GM21515 (cell line): ENCODE data around the gene WDR33.
"Not testable (repeated sequence)": the region's sequence is repeated elsewhere in the genome, so short reads cannot be mapped to it uniquely, and the experiment has no call there.

Experiments used
- ATAC-seq: cut with Tn5 transposase; IDR thresholded peaks from one replicate; pipeline ENCODE4 v1.9.1; 2021; ENCODE audit not compliant: unreplicated experiment

WDR33 gene

GRCh38 chr2:127810619-127811396, at the start of gene WDR33:
Gene WDR33 (minus strand): TSS chr2:127811171. CDS start chr2:127770981, 40,190 bp downstream.
- peak; percentile 96 for ATAC-seq

DNA sequence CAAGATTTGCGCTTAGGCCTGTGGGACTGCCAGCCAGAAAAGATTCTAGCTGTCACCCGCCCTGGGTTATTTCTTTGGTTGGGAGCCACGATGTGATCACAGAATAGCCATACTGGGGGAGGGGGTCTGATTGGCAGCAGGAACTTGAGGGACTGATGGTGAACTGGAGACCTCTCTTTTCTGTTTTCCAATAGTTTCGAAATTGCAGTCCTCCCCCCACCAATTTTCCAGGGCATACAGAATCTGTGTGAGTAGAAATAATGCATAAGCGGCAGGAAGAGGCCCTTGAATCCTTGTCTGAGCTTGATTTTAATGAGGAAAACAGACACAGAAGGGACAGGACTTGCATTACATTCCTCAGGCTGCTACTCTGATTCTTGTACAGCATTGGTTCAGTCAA, 49.2 kb upstream of the WDR33 start:
- ATAC-seq, result no peak

DNA sequence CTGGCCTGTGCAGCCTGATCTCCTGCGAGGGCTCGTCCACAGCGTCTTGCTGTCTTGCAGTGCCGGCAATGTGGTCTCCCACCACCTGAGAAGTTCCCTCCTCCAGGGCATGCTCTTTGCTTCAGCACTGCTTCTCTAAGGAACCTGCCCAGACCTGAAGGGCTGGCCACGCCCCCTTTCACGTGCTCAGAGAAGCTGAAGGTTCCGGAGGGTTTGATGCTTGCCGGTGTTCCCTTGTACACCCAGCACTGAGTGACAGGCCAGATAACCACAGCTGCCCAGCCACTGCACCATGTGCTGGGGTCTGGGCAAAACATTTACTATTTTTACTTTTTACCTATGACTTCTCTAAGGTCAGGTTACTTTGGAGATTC, 48.7 kb upstream of the WDR33 start:
- ATAC-seq, result no peak

DNA sequence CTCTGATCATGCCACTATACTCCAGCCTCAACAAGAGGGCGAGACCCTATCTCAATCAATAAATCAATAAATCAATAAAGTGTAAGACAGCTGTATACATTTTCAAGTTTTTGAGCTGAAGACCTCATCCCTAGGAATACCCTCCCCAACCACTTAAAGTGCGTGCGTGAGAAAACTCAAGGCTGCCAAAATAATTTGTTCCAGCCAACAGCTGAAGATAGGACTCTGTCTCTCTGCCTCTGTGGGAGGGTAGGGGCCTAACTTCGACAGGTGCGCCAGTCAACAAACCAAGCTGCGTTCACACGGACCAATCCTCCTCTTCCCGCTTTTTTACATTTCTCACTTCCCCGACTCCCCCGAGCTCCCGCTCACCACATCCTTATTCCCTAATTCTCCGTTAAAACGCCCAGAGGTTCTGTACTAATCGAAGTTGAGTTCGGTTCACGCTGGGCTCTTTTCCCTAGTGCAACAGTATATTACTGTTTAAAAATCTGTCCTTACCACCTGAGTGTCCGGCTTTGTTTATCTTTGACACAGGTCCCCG, 46.4 kb upstream of the WDR33 start:
- no peak for ATAC-seq

DNA sequence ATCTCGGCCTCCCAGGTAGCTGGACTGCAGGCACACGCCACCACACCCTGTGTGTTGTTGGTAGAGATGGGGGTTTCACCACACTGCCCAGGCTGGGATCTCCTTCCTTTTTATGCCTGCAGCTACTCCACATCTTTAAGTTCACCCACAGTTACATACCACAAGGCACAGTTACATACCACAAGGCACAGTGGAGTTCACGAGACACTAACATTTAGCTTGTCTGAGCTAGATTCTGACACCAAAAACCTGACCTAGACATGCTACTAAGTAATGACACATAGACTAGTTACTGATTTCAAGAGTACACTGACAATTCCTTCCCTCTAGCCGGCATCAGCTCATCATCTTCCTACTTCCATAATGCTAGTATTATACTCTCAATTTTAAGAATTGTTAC, 42.7 kb upstream of the WDR33 start:
- ATAC-seq, result no peak

DNA sequence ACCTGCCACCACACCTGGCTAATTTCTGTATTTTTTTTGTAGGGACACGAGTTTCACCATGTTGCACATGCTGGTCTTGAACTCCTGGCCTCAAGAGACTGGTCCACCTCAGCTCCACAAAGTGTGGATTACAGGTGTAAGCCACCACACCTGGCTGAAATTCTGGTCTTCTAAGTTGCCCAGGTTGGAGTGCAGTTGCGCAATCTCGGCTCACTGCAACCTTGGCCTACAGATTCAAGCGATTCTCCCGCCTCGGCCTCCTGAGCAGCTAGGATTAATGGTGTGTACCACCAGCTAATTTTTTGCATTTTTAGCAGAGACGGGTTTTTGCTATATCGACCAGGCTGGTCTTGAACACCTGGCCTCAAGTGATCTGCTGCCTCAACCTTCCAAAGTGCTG, 41.4 kb upstream of the WDR33 start:
- no peak for ATAC-seq

DNA sequence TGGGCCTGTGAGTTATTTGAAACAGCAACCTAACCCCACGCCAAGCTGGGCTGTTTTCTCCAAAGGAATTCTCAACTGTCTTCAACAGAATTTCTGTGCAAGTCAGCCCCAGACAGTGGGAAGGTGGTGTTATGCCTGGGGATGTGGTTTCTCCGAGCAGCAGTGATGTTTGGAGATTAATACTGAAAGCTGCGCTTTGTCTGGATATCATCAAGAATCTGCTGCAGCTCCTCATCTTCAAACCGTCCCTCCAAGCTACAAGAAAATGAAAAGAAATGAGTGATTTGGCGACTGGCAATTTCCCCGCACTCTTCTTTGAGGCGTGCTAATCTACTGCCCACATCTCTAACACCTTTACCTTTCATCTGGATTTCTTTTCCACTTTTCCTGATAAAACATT, 37.0 kb upstream of the WDR33 start:
- ATAC-seq, result no peak

DNA sequence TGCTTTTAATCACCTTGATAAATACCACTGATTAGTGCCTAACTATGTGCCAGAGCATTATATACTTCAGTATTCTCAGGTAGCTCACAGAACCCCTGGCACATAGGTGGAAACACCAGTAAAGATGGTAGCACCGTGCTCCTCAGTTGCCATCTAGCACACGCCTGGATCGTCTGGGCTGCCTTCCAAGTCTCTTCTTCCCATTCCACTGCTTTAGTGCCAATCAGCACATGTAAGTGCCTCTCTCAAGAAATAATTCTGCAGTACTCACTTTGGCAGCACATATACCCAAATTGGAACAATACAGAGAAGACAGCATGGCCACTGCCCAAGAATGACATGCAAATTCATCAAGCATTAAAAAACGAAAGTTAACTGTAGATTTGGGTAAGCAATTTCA, 34.0 kb upstream of the WDR33 start:
- no peak for ATAC-seq

- ATAC-seq, result no peak
These were observed 32.7 kb upstream of the WDR33 start for GRCh38 chr2:127843677-127844076.

- no peak for ATAC-seq
These were observed 30.7 kb upstream of the WDR33 start for GRCh38 chr2:127841466-127842178.

DNA sequence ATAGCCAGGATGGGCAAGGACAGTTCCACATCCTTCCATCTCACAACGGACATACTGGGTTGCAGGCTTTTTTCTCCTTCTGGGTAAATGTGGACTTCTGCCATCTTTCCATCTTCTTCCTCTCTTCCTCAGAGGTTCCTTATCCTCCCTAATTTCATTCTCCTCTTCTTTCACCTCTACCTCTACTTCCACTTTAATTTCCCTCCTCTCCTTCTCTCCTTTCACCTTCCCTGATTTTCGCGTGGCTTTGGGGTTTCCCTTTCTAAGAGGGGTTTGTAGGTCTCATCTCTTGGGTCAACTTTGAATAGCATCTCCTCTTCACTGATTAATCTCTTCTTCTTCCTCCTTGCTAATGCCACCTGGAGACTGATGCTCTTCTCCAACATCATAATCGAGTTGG, 29.9 kb upstream of the WDR33 start:
- no peak for ATAC-seq

DNA sequence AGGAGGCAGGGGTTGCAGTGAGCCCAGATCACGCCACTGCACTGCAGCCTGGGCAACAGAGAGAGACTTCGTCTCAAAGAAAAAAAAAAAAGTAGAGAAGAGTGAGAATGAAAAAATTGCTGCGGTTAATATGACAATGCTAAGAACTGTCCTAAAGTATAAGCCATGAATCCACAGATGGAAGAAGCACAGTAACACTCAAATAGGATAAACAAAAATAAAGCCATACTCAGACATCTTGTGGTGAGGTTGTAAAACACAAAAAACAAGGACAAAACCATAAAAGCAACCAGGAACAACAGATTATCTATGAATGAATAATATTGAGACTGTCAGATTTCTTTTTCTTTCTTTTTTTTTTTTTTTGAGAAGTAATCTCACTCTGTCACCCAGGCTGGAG, 24.0 kb upstream of the WDR33 start:
- ATAC-seq, result no peak

DNA sequence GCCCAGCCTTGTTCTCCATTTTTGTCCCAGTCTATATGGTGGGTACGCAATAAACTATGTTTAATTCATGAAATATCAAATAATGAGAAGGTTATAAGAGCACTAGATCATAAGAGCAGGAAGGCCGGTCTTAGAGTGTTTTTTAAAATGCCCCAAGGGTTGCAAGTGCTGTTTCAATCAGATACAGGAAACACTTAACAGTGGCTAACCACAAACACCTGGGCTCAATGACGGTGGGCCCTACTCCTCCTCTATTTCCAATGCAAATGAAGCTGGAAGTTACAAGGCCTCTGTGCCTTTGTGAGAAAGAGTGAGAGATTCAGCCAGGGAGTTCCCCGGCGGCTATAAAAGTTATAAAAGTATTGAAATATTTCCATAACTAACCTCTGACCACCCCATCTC, 18.9 kb upstream of the WDR33 start:
- peak; percentile 98 for ATAC-seq

GRCh38 chr2:127826708-127827107, 15.7 kb upstream of the WDR33 start:
- ATAC-seq, result not testable (repeated sequence)

GRCh38 chr2:127826047-127826446, 15.1 kb upstream of the WDR33 start:
- no peak for ATAC-seq

DNA sequence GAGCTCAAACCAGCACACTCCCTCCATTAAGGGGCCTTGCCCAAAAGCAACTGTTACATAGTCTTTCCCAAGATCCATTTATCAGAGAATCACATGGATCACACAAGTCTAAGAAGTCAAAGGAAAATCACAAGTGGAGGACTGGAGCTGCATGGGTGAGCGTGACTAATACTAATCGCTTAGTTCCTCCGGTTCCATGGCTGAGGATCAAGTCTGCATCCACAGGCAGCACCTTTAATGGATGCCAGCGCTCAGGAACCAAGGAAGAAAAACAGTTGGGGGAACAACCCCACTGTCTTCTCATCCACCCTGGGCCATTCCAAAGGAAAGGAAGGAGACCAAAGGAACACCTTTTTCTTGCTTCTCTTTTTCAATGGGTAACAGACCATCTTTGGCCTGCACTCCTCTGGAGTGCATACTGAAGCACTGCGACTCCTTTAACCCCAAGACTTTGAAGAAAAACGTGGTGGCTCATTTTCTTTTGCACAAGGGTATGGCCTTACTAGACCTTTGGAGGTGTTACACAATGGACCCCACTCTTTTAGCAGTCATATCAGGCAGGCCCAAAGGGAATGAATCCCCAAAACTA, 9.2 kb upstream of the WDR33 start:
- ATAC-seq, result no peak

DNA sequence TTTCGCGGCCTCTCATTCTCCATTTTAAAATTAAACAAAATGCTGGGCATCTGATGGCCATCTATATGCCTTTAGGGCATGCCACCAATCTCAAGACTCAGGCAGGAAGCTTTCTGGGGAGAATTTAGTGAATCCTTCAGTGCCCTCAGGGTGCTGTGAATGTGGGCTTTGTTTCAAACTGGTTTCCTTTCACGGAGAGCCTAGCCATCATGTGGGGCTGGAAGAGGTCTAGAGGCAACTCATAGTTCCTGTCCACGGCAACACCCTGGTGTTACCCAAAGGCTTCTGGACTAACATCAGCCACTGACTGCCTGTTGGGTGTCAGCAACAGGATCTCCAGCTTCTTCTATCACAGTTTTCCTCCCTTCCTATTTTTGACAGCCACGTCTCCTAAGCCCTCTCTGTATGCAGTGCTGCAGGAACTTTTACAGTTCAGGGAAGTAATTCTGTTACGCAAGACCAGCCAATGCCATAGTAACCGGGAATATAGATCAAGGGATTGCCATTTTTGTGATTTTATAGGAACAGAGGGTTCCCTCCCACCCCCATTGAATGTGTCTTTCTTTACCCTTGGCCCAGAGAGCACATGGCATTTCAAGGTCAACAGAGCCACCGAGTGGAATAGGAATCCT, 7.9 kb upstream of the WDR33 start:
- ATAC-seq, result no peak

GRCh38 chr2:127818241-127818640, 7.3 kb upstream of the WDR33 start:
- no peak for ATAC-seq

DNA sequence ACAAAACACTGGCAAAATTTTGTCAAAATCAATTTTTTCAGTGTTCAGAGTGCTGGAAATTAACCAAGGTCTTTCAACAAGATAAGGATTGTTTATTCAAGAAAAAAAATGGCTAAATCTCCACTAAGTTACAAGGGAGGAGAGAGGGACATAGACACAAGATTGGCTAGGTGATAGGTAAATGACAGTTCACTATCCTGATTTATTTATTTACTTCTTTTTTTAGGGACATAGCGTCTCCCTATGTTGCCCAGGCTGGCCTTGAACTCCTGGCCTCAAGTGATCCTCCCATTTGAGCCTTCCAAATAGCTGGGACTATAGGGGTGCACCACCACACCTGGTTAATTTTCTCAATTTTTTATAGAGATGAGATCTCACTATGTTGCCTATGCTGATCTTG, 3.7 kb upstream of the WDR33 start:
- ATAC-seq, result no peak

DNA sequence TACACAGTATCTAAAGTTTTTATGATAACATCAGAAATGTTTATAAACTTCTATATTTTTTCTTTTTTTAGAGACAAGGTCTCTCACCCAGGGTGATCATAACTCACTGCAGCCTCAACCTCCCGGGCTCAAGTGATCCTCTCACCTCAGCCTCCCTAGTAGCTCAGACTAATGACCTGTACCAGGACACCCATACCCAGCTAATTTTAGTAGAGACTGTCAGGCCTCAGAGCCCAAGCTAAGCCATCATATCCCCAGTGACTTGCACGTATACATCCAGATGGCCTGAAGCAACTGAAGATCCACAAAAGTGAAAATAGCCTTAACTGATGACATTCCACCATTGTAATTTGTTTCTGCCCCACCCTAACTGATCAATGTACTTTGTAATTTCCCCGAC, 1.5 kb upstream of the WDR33 start:
- ATAC-seq, result not testable (repeated sequence)
